Left lung (tissue), 10 donors: ENCODE results near the gene ARFIP2. TPM values are rescaled to one million over a fixed set of nuclear protein-coding genes. Genes with fewer than 3 reads are reported as not detected.

Experiments used
- ATAC-seq: fragments of 200-7000 bp; cut with Tn5 transposase; one replicate; pipeline ENCODE4 v1.9.1; 2020; ENCODE audit warnings: moderate library complexity
- DNase-seq, 4 donors: peaks; one replicate each; pipeline ENCODE4 v3.0.0-alpha.2; 2013 to 2020
- H3K27ac ChIP-seq, 2 donors: fragments of 200-600 bp; sonication (generic) in 1 of 2; one replicate each; pipeline versions ENCODE4 v1.5.0 to v1.8.0; 2020 to 2021
- H3K27me3 ChIP-seq, 2 donors: fragments of 200-600 bp; sonication (generic) in 1 of 2; one replicate each; pipeline versions ENCODE4 v1.5.0 to v1.8.0; 2020 to 2021
- H3K36me3 ChIP-seq, 2 donors: fragments of 200-600 bp; sonication (generic) in 1 of 2; one replicate each; pipeline versions ENCODE4 v1.5.0 to v1.8.0; 2020 to 2021
- H3K4me1 ChIP-seq, 2 donors: fragments of 200-600 bp; one replicate each; pipeline ENCODE4 v1.8.0; 2021
- H3K4me3 ChIP-seq, 2 donors: fragments of 200-600 bp; sonication (generic) in 1 of 2; one replicate each; pipeline versions ENCODE4 v1.5.0 to v1.8.0; 2020 to 2021; ENCODE audit warnings: mild to moderate bottlenecking in 1 of 2
- H3K9me3 ChIP-seq, 2 donors: fragments of 200-600 bp; sonication (generic) in 1 of 2; one replicate each; pipeline versions ENCODE4 v1.5.0 to v1.8.0; 2020 to 2021
- CTCF ChIP-seq, 2 donors: fragments of 200-600 bp; sonication (generic) in 1 of 2; IDR thresholded peaks; one replicate each; pipeline versions ENCODE4 v1.5.0 to v1.8.0; 2021; ENCODE audit warnings: antibody characterized with exemption in 2 of 2
- intact Hi-C, 2 donors: fragments of 100-400 bp; cut with DNase I; formaldehyde crosslinking; loops; one replicate each; pipeline versions ENCODE4 v1.11.2 to v1.14.2; 2022
- polyA plus RNA-seq, 6 donors: library from polyadenylated mRNA; unstranded; fragments of 120-200 nt; gene quantifications; one replicate each; pipeline ENCODE4 v1.2.1, GENCODE V29; 2013; ENCODE audit not compliant: insufficient read length in 6 of 6
- total RNA-seq, 2 donors: library from RNA; stranded (reverse); fragmentation: NEBNext Ultra II Directional; extraction: Animal tissue kit (Norgen Biotek cat#: 25700); gene quantifications; one replicate each; pipeline ENCODE4 v1.2.1, GENCODE V29; 2021
- donor health status: DM: no; HTN: yes; CAD: no.
- donor health status: DM: no; HTN: no; CAD: no.

Gene ARFIP2
- total and polyA plus RNA-seq, 8 donors = 41.3 to 75.0 (median 62.6) TPM

- Histone ChIP-seq H3K27ac (no peak overlapping the region), H3K27me3 (no peaks in the 10 kb centered on the region), H3K9me3 (no peaks in the 10 kb centered on the region), H3K4me3 (no peak overlapping the region), H3K4me1 (no peaks in the 10 kb centered on the region), H3K36me3 (peaks cover 0 to 34% of the 10 kb centered on the region in 2 donors)
- TF ChIP-seq CTCF (IDR thresholded peaks at IDR 0.05) = peak; percentile 63 to 64
- intact Hi-C loops = loop anchor here in 1 of 2 donors (10.0 kb wide), 1 partner anchor 71 kb away; no protein-coding TSS in a partner anchor
- ATAC-seq (peak; percentile 84), DNase-seq (peak in 2 of 4 donors; percentile 10 to 39)
These were observed 24.6 kb upstream of the ARFIP2 start for GRCh38 chr11:6505577-6506240.

DNA sequence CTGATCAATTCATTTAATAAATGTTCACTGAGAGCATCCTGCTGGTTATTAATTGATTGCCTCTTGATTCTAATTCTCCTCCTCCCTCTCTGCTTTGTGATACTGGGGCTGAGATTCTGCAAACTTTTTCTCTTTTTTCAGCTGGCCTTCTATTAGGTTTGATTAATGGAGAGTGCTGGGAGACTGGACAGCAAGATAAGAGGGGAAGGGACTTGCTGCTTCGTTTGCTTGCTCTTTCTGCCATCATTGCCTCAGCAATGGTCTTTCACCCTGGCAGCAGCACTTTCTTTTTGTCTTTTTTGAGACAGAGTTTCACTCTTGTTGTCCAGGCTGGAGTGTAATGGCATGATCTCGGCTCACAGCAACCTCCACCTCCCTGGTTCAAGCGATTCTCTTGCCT lies 23.0 kb upstream of the ARFIP2 start:
- Histone ChIP-seq H3K4me3 (no peak overlapping the region), H3K9me3 (no peaks in the 10 kb centered on the region), H3K4me1 (no peaks in the 10 kb centered on the region), H3K27ac (no peak overlapping the region), H3K36me3 (peaks cover 0 to 33% of the 10 kb centered on the region in 2 donors), H3K27me3 (no peaks in the 10 kb centered on the region)
- DNase-seq (no peak), ATAC-seq (no peak)
- intact Hi-C loops = loop anchor here in 1 of 2 donors (5.0 to 10.0 kb wide), 2 partner anchors 69 to 122 kb away; no protein-coding TSS in a partner anchor
- no peak for TF ChIP-seq CTCF (IDR thresholded peaks at IDR 0.05)

DNA sequence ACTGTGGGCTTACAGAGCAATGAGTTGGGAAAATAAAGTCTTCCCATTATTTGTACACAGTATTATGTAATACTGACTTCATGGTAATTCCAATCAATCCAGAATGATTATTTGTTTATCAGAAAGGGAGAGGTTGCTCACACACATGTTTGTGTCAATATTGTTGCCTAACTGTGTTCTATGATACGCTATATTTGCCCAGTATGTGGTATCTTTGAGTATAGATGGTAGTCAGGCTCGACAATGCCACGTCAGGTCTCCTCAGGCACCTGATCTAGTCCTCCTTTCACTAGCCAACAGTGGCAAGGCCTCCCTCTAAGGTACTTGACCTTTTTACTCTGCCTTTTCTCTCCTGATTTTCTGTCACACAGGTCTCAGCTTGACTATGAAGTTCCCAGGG lies 21.3 kb upstream of the ARFIP2 start:
- no peak for TF ChIP-seq CTCF (IDR thresholded peaks at IDR 0.05)
- intact Hi-C loops = loop anchor here in 1 of 2 donors (5.0 to 10.0 kb wide), 2 partner anchors 68 to 120 kb away; no protein-coding TSS in a partner anchor

GRCh38 chr11:6498544-6498943 lies 17.4 kb upstream of the ARFIP2 start:
- Histone ChIP-seq H3K36me3 (peaks cover 0 to 49% of the 10 kb centered on the region in 2 donors), H3K4me3 (no peak overlapping the region), H3K27ac (no peak overlapping the region), H3K4me1 (no peaks in the 10 kb centered on the region), H3K9me3 (no peaks in the 10 kb centered on the region), H3K27me3 (no peaks in the 10 kb centered on the region)
- no peak for DNase-seq
- TF ChIP-seq CTCF (IDR thresholded peaks at IDR 0.05) = no peak
- ATAC-seq = no peak
- intact Hi-C loops = no loop called here

More for the DNA sequence above, 21.3 kb upstream of the ARFIP2 start:
- Histone ChIP-seq H3K27ac (no peak overlapping the region), H3K9me3 (no peaks in the 10 kb centered on the region), H3K27me3 (no peaks in the 10 kb centered on the region), H3K4me3 (no peak overlapping the region), H3K36me3 (peaks cover 0 to 49% of the 10 kb centered on the region in 2 donors), H3K4me1 (no peaks in the 10 kb centered on the region)
- DNase-seq (no peak), ATAC-seq (no peak)

GRCh38 chr11:6498121-6498520 lies 17.0 kb upstream of the ARFIP2 start:
- no peaks in the 10 kb centered on the region for H3K9me3 ChIP-seq
- H3K4me3 ChIP-seq = no peak overlapping the region
- DNase-seq (peak in 2 of 4 donors; percentile 26 to 33), ATAC-seq (peak; percentile 70)
- intact Hi-C loops = no loop called here
- peaks cover 0 to 48% of the 10 kb centered on the region in 2 donors for H3K36me3 ChIP-seq
- no peaks in the 10 kb centered on the region for H3K4me1 ChIP-seq
- H3K27ac ChIP-seq = no peak overlapping the region
- no peak for TF ChIP-seq CTCF (IDR thresholded peaks at IDR 0.05)
- no peaks in the 10 kb centered on the region for H3K27me3 ChIP-seq
